ENCODE results near the gene SUMO1. TPM values are rescaled to one million over a fixed set of nuclear protein-coding genes. Genes with fewer than 3 reads are reported as not detected.

SUMO1 gene
- total RNA-seq, 1 donor from 2014 or later: 97.2 TPM

GRCh38 chr2:202157211-202157990, 81.0 kb downstream of the SUMO1 start:
- DNase-seq (ENCODE audit: low read depth): no peak

Other genes starting within 250 kb of the SUMO1 start
- gene FZD7, start 204.7 kb downstream of the SUMO1 start, total RNA-seq: 9.8 and 22.7 TPM in 2 replicates
- gene KIAA2012, start 165.3 kb downstream of the SUMO1 start, total RNA-seq: not detected in 2 replicates
- gene NOP58, start 27.2 kb upstream of the SUMO1 start, total RNA-seq: 60.8 and 63.2 TPM in 2 replicates
- gene BMPR2, start 137.7 kb upstream of the SUMO1 start, total RNA-seq: 30.1 and 31.8 TPM in 2 replicates

All from myocyte (in vitro differentiated cells).